Breast epithelium (tissue), 4 donors: ENCODE measurements around the gene NADSYN1. TPM values are rescaled to one million over a fixed set of nuclear protein-coding genes. Genes with fewer than 3 reads are reported as not detected.

Experiments used
- DNase-seq, 2 donors: peaks; one replicate each; pipeline ENCODE4 v3.0.0-alpha.2; 2019; ENCODE audit warnings: low spot score in 2 of 2
- H3K27ac ChIP-seq, 2 donors: fragments of 200-600 bp; sonication (generic) in 1 of 2; one replicate each; pipeline ENCODE4 v1.5.1; 2016 to 2019; ENCODE audit warnings: mild to moderate bottlenecking in 1 of 2
- H3K27me3 ChIP-seq, 2 donors: fragments of 200-600 bp; sonication (generic) in 1 of 2; one replicate each; pipeline versions ENCODE4 v1.5.1 to v1.6.0; 2017 to 2019; ENCODE audit warnings: control low read depth in 1 of 2, mild to moderate bottlenecking in 1 of 2
- H3K36me3 ChIP-seq: fragments of 200-600 bp; one replicate; pipeline ENCODE4 v1.5.1; 2019
- H3K4me1 ChIP-seq, 2 donors: fragments of 200-600 bp; sonication (generic); one replicate each; pipeline ENCODE4 v1.5.1; 2016 to 2019; ENCODE audit warnings: control low read depth in 1 of 2
- H3K4me3 ChIP-seq, 3 donors: fragments of 200-600 bp; sonication (generic); 1 replicate in 2 of 3; 2 replicates in 1 of 3; pipeline ENCODE4 v1.5.1; 2016 to 2019; ENCODE audit warnings: mild to moderate bottlenecking in 3 of 3, moderate library complexity in 2 of 3
- H3K9me3 ChIP-seq, 2 donors: fragments of 200-600 bp; sonication (generic) in 1 of 2; one replicate each; pipeline ENCODE4 v1.5.1; 2016 to 2019; ENCODE audit warnings: control low read depth in 1 of 2
- POLR2A ChIP-seq: fragments of 450-650 bp; IDR thresholded peaks from one replicate; pipeline ENCODE4 v1.6.1; 2016; ENCODE audit warnings: antibody characterized with exemption, mild to moderate bottlenecking, moderate library complexity
- POLR2AphosphoS5 ChIP-seq, 3 donors: sonication (generic); formaldehyde crosslinking; IDR thresholded peaks; one replicate each; pipeline ENCODE4 v1.6.1; 2017; ENCODE audit warnings: antibody characterized with exemption in 3 of 3
- intact Hi-C: fragments of 100-400 bp; cut with DNase I; formaldehyde crosslinking; loops from one replicate; pipeline ENCODE4 v1.15.1; 2023; ENCODE audit warnings: low total_unique reads
- total RNA-seq, 3 donors: library from RNA; depleted of rRNA; stranded (reverse); fragments of >200 nt; gene quantifications; one replicate each; pipeline ENCODE4 v1.1.0, GENCODE V29; 2016
- TF ChIP-seq, protein P1 (sequence below), 3 donors: fragments of 450-650 bp; IDR thresholded peaks; one replicate each; pipeline ENCODE4 v1.5.1; 2016 to 2017; ENCODE audit warnings: antibody characterized with exemption in 3 of 3, mild to moderate bottlenecking in 3 of 3, moderate library complexity in 3 of 3

Gene NADSYN1
- total RNA-seq, 3 donors from 2014 or later: 58.6 to 83.6 (median 70.5) TPM

DNA sequence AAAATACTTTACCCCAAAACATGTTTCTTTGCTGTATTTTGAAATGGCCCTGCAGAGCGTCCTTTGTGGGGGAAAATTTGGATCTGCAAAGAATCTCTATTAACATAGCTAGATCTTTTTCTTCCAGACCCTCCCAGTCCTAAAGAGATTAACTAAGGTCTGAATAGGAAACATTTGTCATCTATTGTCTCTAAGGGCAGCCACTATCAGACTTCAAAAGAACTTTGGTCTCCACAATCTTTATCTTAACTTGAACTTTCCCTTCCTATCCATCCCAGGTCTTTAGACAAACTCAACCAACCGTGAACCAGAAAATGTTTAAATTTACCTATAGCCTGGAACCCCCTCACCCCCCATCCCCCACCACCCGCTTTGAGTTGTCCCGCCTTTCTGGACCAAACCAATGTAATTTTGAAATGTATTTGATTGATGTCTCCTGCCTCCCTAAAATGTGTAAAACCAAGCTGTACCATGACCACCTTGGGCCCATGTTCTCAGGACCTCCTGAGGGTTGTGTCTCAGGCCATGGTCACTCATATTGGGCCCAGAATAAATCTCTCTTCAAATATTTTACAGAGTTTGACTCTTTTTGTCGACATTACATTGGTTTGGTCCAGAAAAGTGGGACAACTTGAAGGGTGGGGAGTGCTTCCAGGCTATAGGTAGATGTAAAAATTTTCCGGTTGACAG is 91.7 kb downstream of the NADSYN1 start:
- Histone ChIP-seq H3K4me3 (no peak overlapping the region), H3K27me3 (no peaks in the 10 kb centered on the region), H3K4me1 (no peaks in the 10 kb centered on the region), H3K27ac (no peak overlapping the region), H3K36me3 (no peaks in the 10 kb centered on the region), H3K9me3 (peaks cover 0 to 4% of the 10 kb centered on the region in 2 donors)
- no peak for DNase-seq
- intact Hi-C loops: no loop called here
- TF ChIP-seq POLR2A: no peak
- no peak for TF ChIP-seq POLR2AphosphoS5 (IDR thresholded peaks at IDR 0.05)

DNA sequence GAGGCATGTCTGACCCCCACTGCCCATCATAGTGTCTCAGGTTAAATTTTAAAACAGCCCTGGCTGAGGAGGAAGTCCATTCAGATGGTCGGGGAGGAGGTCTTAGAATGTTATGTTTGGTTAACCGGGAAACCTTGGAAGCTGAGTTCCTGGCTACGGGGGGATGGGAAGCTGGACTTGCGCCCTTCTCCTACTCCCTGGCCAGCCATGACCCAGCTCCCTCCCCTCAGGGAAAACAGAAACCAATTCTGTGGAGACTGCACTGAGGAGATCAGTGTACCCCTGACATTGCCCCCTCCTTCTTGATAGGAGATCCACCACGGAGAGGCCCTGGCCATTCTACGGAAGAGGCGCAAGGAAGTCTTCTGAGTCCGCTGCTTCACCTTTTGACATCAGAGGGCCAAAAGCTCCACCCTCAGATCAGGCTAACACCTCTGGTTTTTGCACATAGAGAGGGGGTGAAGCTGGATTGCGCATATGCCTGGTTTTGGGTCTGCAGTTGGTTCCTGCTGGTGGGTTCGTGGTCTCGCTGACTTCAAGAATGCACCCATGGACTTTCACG is 92.5 kb downstream of the NADSYN1 start:
- Histone ChIP-seq H3K36me3 (no peaks in the 10 kb centered on the region), H3K27ac (no peak overlapping the region), H3K4me3 (no peak overlapping the region), H3K4me1 (no peaks in the 10 kb centered on the region), H3K9me3 (peaks cover 0 to 4% of the 10 kb centered on the region in 2 donors), H3K27me3 (no peaks in the 10 kb centered on the region)
- intact Hi-C loops: no loop called here
- TF ChIP-seq POLR2A: no peak
- TF ChIP-seq, protein P1, sequence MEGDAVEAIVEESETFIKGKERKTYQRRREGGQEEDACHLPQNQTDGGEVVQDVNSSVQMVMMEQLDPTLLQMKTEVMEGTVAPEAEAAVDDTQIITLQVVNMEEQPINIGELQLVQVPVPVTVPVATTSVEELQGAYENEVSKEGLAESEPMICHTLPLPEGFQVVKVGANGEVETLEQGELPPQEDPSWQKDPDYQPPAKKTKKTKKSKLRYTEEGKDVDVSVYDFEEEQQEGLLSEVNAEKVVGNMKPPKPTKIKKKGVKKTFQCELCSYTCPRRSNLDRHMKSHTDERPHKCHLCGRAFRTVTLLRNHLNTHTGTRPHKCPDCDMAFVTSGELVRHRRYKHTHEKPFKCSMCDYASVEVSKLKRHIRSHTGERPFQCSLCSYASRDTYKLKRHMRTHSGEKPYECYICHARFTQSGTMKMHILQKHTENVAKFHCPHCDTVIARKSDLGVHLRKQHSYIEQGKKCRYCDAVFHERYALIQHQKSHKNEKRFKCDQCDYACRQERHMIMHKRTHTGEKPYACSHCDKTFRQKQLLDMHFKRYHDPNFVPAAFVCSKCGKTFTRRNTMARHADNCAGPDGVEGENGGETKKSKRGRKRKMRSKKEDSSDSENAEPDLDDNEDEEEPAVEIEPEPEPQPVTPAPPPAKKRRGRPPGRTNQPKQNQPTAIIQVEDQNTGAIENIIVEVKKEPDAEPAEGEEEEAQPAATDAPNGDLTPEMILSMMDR (IDR thresholded peaks at IDR 0.05): no peak
- TF ChIP-seq POLR2AphosphoS5 (IDR thresholded peaks at IDR 0.05): no peak
- DNase-seq: no peak

GRCh38 chr11:71548120-71548519 is 95.1 kb downstream of the NADSYN1 start, which contains the start of gene KRTAP5-9:
TSS of gene KRTAP5-9 (plus strand) at chr11:71548420. CDS start at chr11:71548658, 238 bp downstream.
- Histone ChIP-seq H3K36me3 (no peaks in the 10 kb centered on the region), H3K9me3 (peaks cover 0 to 4% of the 10 kb centered on the region in 2 donors), H3K27me3 (no peaks in the 10 kb centered on the region), H3K27ac (no peak within 1 kb of the TSS), H3K4me3 (no peak within 1 kb of the TSS), H3K4me1 (no peaks in the 10 kb centered on the region)
- TF ChIP-seq POLR2AphosphoS5 (IDR thresholded peaks at IDR 0.05): no peak
- no peak for TF ChIP-seq POLR2A
- TF ChIP-seq, protein P1 (IDR thresholded peaks at IDR 0.05): no peak
- no peak for DNase-seq
- intact Hi-C loops: no loop called here

GRCh38 chr11:71548716-71549151 is 95.7 kb downstream of the NADSYN1 start:
- Histone ChIP-seq H3K4me3 (no peak overlapping the region), H3K4me1 (no peaks in the 10 kb centered on the region), H3K9me3 (peaks cover 0 to 4% of the 10 kb centered on the region in 2 donors), H3K36me3 (no peaks in the 10 kb centered on the region), H3K27ac (no peak overlapping the region), H3K27me3 (no peaks in the 10 kb centered on the region)
- DNase-seq: no peak
- intact Hi-C loops: no loop called here
- no peak for TF ChIP-seq POLR2A
- TF ChIP-seq, protein P1 (IDR thresholded peaks at IDR 0.05): no peak

Other genes starting within 250 kb of the NADSYN1 start
- 10 to 100 TPM in 2 of 3 donors, 1 to 10 TPM in 1; 1.3 to 38.8 (median 33.1) TPM for gene SHANK2, start 200.6 kb upstream of the NADSYN1 start, total RNA-seq
- gene DHCR7, start 4.8 kb upstream of the NADSYN1 start, total RNA-seq: 10 to 100 TPM; 14.7 to 31.7 (median 25.2) TPM
- gene KRTAP5-7, start 74.1 kb downstream of the NADSYN1 start, total RNA-seq: under 1 TPM in 1 of 3 donors, not detected in 2; 0.16 TPM
- under 1 TPM in 1 of 3 donors, not detected in 2; 0.32 TPM for gene KRTAP5-8, start 84.8 kb downstream of the NADSYN1 start, total RNA-seq
- under 1 TPM in 1 of 3 donors, not detected in 2; 0.32 TPM for gene KRTAP5-9, start 95.2 kb downstream of the NADSYN1 start, total RNA-seq
- gene KRTAP5-10, start 112.4 kb downstream of the NADSYN1 start, total RNA-seq: not detected
- not detected for gene KRTAP5-11, start 129.7 kb downstream of the NADSYN1 start, total RNA-seq